ENCODE results near the gene CBX1.

DNA sequence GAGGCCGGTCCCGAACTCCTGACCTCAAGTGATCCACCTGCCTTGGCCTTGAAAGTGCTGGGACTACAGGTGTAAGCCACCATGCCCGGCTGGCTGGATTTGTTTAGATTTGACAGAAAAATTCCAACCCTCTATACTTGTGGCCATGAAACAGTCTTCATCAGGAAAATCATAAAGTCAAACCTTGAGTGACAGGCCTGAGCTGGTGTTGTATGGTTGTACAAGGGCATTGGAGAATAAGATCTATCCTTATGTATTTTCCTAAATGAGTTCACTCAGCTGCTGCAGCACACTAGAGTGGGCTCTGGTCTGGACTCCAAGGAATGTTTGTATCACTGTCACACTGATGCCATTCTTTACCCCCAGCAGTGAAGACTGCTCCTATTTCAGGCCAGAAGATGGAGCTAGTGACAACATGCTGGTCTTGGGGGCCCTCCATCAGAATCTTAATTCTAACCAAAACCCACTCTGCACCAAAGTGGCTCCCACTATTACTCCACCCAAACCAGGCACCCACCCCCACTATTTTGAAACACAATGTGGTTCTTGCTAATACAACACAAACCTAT, 33.7 kb upstream of the CBX1 start:
- TF ChIP-seq, protein P1, sequence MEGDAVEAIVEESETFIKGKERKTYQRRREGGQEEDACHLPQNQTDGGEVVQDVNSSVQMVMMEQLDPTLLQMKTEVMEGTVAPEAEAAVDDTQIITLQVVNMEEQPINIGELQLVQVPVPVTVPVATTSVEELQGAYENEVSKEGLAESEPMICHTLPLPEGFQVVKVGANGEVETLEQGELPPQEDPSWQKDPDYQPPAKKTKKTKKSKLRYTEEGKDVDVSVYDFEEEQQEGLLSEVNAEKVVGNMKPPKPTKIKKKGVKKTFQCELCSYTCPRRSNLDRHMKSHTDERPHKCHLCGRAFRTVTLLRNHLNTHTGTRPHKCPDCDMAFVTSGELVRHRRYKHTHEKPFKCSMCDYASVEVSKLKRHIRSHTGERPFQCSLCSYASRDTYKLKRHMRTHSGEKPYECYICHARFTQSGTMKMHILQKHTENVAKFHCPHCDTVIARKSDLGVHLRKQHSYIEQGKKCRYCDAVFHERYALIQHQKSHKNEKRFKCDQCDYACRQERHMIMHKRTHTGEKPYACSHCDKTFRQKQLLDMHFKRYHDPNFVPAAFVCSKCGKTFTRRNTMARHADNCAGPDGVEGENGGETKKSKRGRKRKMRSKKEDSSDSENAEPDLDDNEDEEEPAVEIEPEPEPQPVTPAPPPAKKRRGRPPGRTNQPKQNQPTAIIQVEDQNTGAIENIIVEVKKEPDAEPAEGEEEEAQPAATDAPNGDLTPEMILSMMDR (IDR thresholded peaks at IDR 0.05; ENCODE audit: poor library complexity, severe bottlenecking) = no peak
- TF ChIP-seq EZH2 (IDR thresholded peaks at IDR 0.05; ENCODE audit: borderline replicate concordance, insufficient read depth, low read length, poor library complexity, severe bottlenecking) = no peak
- no peak for TF ChIP-seq MXI1 (conservative IDR thresholded peaks at IDR 0.05; ENCODE audit: poor library complexity, severe bottlenecking)
- TF ChIP-seq, protein P2, sequence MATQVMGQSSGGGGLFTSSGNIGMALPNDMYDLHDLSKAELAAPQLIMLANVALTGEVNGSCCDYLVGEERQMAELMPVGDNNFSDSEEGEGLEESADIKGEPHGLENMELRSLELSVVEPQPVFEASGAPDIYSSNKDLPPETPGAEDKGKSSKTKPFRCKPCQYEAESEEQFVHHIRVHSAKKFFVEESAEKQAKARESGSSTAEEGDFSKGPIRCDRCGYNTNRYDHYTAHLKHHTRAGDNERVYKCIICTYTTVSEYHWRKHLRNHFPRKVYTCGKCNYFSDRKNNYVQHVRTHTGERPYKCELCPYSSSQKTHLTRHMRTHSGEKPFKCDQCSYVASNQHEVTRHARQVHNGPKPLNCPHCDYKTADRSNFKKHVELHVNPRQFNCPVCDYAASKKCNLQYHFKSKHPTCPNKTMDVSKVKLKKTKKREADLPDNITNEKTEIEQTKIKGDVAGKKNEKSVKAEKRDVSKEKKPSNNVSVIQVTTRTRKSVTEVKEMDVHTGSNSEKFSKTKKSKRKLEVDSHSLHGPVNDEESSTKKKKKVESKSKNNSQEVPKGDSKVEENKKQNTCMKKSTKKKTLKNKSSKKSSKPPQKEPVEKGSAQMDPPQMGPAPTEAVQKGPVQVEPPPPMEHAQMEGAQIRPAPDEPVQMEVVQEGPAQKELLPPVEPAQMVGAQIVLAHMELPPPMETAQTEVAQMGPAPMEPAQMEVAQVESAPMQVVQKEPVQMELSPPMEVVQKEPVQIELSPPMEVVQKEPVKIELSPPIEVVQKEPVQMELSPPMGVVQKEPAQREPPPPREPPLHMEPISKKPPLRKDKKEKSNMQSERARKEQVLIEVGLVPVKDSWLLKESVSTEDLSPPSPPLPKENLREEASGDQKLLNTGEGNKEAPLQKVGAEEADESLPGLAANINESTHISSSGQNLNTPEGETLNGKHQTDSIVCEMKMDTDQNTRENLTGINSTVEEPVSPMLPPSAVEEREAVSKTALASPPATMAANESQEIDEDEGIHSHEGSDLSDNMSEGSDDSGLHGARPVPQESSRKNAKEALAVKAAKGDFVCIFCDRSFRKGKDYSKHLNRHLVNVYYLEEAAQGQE (IDR thresholded peaks at IDR 0.05; ENCODE audit: borderline replicate concordance) = no peak
- no peak for TF ChIP-seq TAF1 (IDR thresholded peaks at IDR 0.05; ENCODE audit: low read depth)

Measured in neural cell (in vitro differentiated cells).